Gastrocnemius medialis (tissue), 4 donors: ENCODE results near the gene MAML2.

Source experiments
- POLR2A ChIP-seq, 2 donors: fragments of 450-650 bp; IDR thresholded peaks; one replicate each; pipeline ENCODE4 v1.6.1; 2017; ENCODE audit warnings: antibody characterized with exemption in 2 of 2, mild to moderate bottlenecking in 2 of 2, moderate library complexity in 2 of 2
- TF ChIP-seq, protein P1 (sequence below), 5 experiments: fragments of 450-650 bp in 3 of 5; fragments of 200-600 bp in 2 of 5; sonication (generic) in 2 of 5; IDR thresholded peaks in 4 of 5; conservative IDR thresholded peaks in 1 of 5; 1 replicate in 4 of 5; 2 replicates in 1 of 5; pipeline ENCODE4 v1.5.1; 2016 to 2019; ENCODE audit warnings: antibody characterized with exemption in 5 of 5, mild to moderate bottlenecking in 3 of 5, moderate library complexity in 3 of 5

DNA sequence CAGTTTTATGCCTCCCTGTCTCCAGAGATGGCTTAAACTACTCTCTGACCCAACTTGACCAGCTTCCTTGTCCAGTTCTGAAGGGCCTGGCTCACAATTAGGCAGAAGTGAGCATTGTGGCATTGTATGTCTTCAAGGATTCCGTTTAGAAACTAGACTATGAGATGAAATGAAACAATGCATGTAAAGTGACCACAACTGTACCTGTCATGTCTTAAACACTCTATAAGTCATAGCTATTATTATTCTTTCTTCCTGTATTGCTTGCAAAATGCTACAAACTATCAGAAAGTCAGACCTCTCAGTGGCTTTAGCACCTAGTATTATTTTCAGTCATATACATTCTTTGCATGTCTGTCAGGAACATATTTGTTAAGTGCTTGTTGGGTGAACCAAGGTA lies 291.2 kb downstream of the MAML2 start:
- TF ChIP-seq, protein P1, sequence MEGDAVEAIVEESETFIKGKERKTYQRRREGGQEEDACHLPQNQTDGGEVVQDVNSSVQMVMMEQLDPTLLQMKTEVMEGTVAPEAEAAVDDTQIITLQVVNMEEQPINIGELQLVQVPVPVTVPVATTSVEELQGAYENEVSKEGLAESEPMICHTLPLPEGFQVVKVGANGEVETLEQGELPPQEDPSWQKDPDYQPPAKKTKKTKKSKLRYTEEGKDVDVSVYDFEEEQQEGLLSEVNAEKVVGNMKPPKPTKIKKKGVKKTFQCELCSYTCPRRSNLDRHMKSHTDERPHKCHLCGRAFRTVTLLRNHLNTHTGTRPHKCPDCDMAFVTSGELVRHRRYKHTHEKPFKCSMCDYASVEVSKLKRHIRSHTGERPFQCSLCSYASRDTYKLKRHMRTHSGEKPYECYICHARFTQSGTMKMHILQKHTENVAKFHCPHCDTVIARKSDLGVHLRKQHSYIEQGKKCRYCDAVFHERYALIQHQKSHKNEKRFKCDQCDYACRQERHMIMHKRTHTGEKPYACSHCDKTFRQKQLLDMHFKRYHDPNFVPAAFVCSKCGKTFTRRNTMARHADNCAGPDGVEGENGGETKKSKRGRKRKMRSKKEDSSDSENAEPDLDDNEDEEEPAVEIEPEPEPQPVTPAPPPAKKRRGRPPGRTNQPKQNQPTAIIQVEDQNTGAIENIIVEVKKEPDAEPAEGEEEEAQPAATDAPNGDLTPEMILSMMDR (IDR thresholded peaks at IDR 0.05 in 4 of 5, conservative IDR thresholded peaks at IDR 0.05 in 1 of 5): no peak
- TF ChIP-seq POLR2A (IDR thresholded peaks at IDR 0.05): no peak
